Colonic mucosa (tissue), 4 donors: ENCODE measurements around the gene MEIOC. TPM values are rescaled to one million over a fixed set of nuclear protein-coding genes. Genes with fewer than 3 reads are reported as not detected.

Experiments used
- DNase-seq: peaks from one replicate; pipeline ENCODE4 v3.0.0-alpha.2; 2020
- H3K27ac ChIP-seq: fragments of 200-600 bp; one replicate; pipeline ENCODE4 v1.8.0; 2021
- H3K27me3 ChIP-seq: fragments of 200-600 bp; one replicate; pipeline ENCODE4 v1.8.0; 2021
- H3K36me3 ChIP-seq: fragments of 200-600 bp; one replicate; pipeline ENCODE4 v1.8.0; 2021
- H3K4me1 ChIP-seq: fragments of 200-600 bp; one replicate; pipeline ENCODE4 v1.8.0; 2021; ENCODE audit warnings: mild to moderate bottlenecking
- H3K4me3 ChIP-seq: fragments of 200-600 bp; one replicate; pipeline ENCODE4 v1.8.0; 2021
- H3K9ac ChIP-seq, 2 donors: one replicate each; pipeline ENCODE4 v1.7.0; 2013; ENCODE audit warnings: control low read depth in 2 of 2, low read depth in 2 of 2, low read length in 2 of 2
- H3K9me3 ChIP-seq: fragments of 200-600 bp; one replicate; pipeline ENCODE4 v1.8.0; 2021
- CTCF ChIP-seq: fragments of 200-600 bp; IDR thresholded peaks from one replicate; pipeline ENCODE4 v1.8.0; 2022; ENCODE audit warnings: antibody characterized with exemption, mild to moderate bottlenecking
- intact Hi-C: fragments of 100-400 bp; cut with DNase I; formaldehyde crosslinking; loops from one replicate; pipeline ENCODE4 v1.14.1; 2022
- total RNA-seq, 2 donors: library from RNA; stranded (reverse); fragmentation: NEBNext Ultra II Directional in 1 of 2; extraction: Animal tissue kit (Norgen Biotek cat#: 25700) in 1 of 2; gene quantifications; one replicate each; pipeline ENCODE4 v1.2.1, GENCODE V29; 2021
- donor health status: healthy.
- donor health status: DM: no; HTN: no; CAD: no.
- donor health status: DM: no; HTN: no; CAD: no.

The MEIOC gene
- total RNA-seq, 2 donors from 2014 or later = not detected

- H3K9me3 ChIP-seq = no peaks in the 10 kb centered on the region
- DNase-seq = no peak
- H3K36me3 ChIP-seq = no peaks in the 10 kb centered on the region
- TF ChIP-seq CTCF = no peak
- intact Hi-C loops = no loop called here
- H3K27ac ChIP-seq = no peak overlapping the region
- H3K4me1 ChIP-seq = no peaks in the 10 kb centered on the region
- no peak overlapping the region for H3K9ac ChIP-seq
- no peaks in the 10 kb centered on the region for H3K27me3 ChIP-seq
- no peak overlapping the region for H3K4me3 ChIP-seq
These were observed 66.0 kb downstream of the MEIOC start for GRCh38 chr17:44722254-44722653.

Other genes with a start within 250 kb of the MEIOC start
- gene GPATCH8, start 153.1 kb upstream of the MEIOC start, total RNA-seq = 10 to 100 TPM; 30.3 to 33.9 TPM
- 1 to 10 TPM in 1 of 2 donors, under 1 TPM in 1; 0.67 to 2.0 TPM for gene FZD2, start 99.0 kb upstream of the MEIOC start, total RNA-seq
- gene CCDC43, start 33.3 kb downstream of the MEIOC start, total RNA-seq = 10 to 100 TPM; 22.2 to 25.5 TPM
- gene DBF4B, start 52.2 kb downstream of the MEIOC start, total RNA-seq = 10 to 100 TPM in 1 of 2 donors, 1 to 10 TPM in 1; 5.6 to 14.4 TPM
- under 1 TPM; 0.42 TPM for gene ADAM11, start 102.5 kb downstream of the MEIOC start, total RNA-seq
- 1 to 10 TPM; 1.1 to 8.2 TPM for gene GJC1, start 173.8 kb downstream of the MEIOC start, total RNA-seq
- under 1 TPM in 1 of 2 donors, not detected in 1; 0.53 TPM for gene HIGD1B, start 191.4 kb downstream of the MEIOC start, total RNA-seq
- gene EFTUD2, start 243.0 kb downstream of the MEIOC start, total RNA-seq = 100 to 1,000 TPM in 1 of 2 donors, 10 to 100 TPM in 1; 74.8 to 109 TPM